ENCODE data around the gene RDH11. TPM values are rescaled to one million over a fixed set of nuclear protein-coding genes. Genes with fewer than 3 reads are reported as not detected.

RDH11 gene
- total RNA-seq, 1 experiment from 2014 or later = 54.6 TPM

- CTCF ChIA-PET = no interaction called here
- Histone ChIP-seq H3K79me2 (ENCODE audit: insufficient read depth, low read length) (no peaks in the 10 kb centered on the region), H4K20me1 (ENCODE audit: insufficient read depth) (no peaks in the 10 kb centered on the region), H3K27ac (ENCODE audit: low read depth, low read length) (no peak overlapping the region), H2AFZ (ENCODE audit: low read depth, low read length, poor library complexity, severe bottlenecking) (no peak overlapping the region), H3K27me3 (ENCODE audit: insufficient read depth, low read length) (no peaks in the 10 kb centered on the region), H3K9ac (ENCODE audit: low read length) (no peak overlapping the region), H3K9me3 (ENCODE audit: control insufficient read depth in 1 of 2, insufficient read depth in 1 of 2, low read depth in 1 of 2, low read length in 2 of 2) (no peaks in the 10 kb centered on the region), H3K4me1 (ENCODE audit: control insufficient read depth in 1 of 2, insufficient read depth in 2 of 2, low read length in 2 of 2) (no peaks in the 10 kb centered on the region), H3K9me2 (ENCODE audit: insufficient read depth) (no peaks in the 10 kb centered on the region), H3K4me3 (replicated peaks in 1 of 2; ENCODE audit: low read depth in 1 of 2, low read length in 2 of 2) (no peak overlapping the region), H3K36me3 (ENCODE audit: control insufficient read depth in 1 of 2, insufficient read depth in 2 of 2, low read length in 2 of 2) (peaks cover 15 to 30% of the 10 kb centered on the region in 2 experiments; a peak in 3 of 4 replicates), H3K4me2 (ENCODE audit: low read length) (no peak overlapping the region)
- ATAC-seq (no peak), DNase-seq (ENCODE audit: low read depth, low spot score) (no peak)
- POLR2A ChIA-PET = no interaction called here
- RAD21 ChIA-PET (ENCODE audit: low non-redundant PET in 1 of 2, low total read pairs in 2 of 2, uncharacterized antibody in 2 of 2, unreplicated experiment in 2 of 2) = no interaction called here
- intact Hi-C loops (cut with micrococcal nuclease) = no loop called here
- no peak for TF ChIP-seq SP1 (IDR thresholded peaks at IDR 0.05; ENCODE audit: low read depth)
- TF ChIP-seq ZBTB33 (IDR thresholded peaks at IDR 0.05; ENCODE audit: extremely low read depth, insufficient replicate concordance, low read length) = no peak
- no peak for TF ChIP-seq RAD21 (IDR thresholded peaks at IDR 0.05; ENCODE audit: low read depth)
- no peak for TF ChIP-seq EGR1 (IDR thresholded peaks at IDR 0.05; ENCODE audit: low read depth)
- no peak for TF ChIP-seq ZNF274 (IDR thresholded peaks at IDR 0.05; ENCODE audit: low read depth, low read length)
- no peak for TF ChIP-seq JUND (IDR thresholded peaks at IDR 0.05)
- TF ChIP-seq MAX (IDR thresholded peaks at IDR 0.05) = no peak
- TF ChIP-seq CEBPB (IDR thresholded peaks at IDR 0.05; ENCODE audit: low read depth) = no peak
- no peak for TF ChIP-seq CBX3 (IDR thresholded peaks at IDR 0.05; ENCODE audit: low read depth)
- TF ChIP-seq TCF7L2 (IDR thresholded peaks at IDR 0.05; ENCODE audit: borderline replicate concordance, extremely low read depth, insufficient read depth, insufficient read length) = no peak
- TF ChIP-seq FOSL1 (IDR thresholded peaks at IDR 0.05; ENCODE audit: low read depth) = no peak
- TF ChIP-seq CTCF (IDR thresholded peaks at IDR 0.05 in 2 of 3, conservative IDR thresholded peaks at IDR 0.05 in 1 of 3; ENCODE audit: borderline replicate concordance in 1 of 3, insufficient read depth in 1 of 3, low read depth in 2 of 3, low read length in 2 of 3) = no peak
- TF ChIP-seq EZH2 (IDR thresholded peaks at IDR 0.05) = no peak
- no peak for TF ChIP-seq YY1 (IDR thresholded peaks at IDR 0.05; ENCODE audit: extremely low read depth, insufficient replicate concordance, low read depth, low read length)
- TF ChIP-seq, protein P1, sequence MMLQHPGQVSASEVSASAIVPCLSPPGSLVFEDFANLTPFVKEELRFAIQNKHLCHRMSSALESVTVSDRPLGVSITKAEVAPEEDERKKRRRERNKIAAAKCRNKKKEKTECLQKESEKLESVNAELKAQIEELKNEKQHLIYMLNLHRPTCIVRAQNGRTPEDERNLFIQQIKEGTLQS (IDR thresholded peaks at IDR 0.05) = no peak
- TSS peak; percentile 11 for BruUV-seq (replicated peaks)
Measured at GRCh38 chr14:67650694-67651093, 44.9 kb downstream of the RDH11 start.
